ENCODE measurements around the gene FGD3. TPM values are rescaled to one million over a fixed set of nuclear protein-coding genes. Genes with fewer than 3 reads are reported as not detected.

The FGD3 gene
- total RNA-seq, 2 experiments from 2014 or later = 57.7 to 58.8 TPM

- H3K4me3 Mint-ChIP-seq = peak overlapping the region; percentile 93
- no peaks in the 10 kb centered on the region for H3K27me3 Mint-ChIP-seq (ENCODE audit: low read depth)
- H3K9me3 Mint-ChIP-seq = no peaks in the 10 kb centered on the region
- H3K4me1 Mint-ChIP-seq (ENCODE audit: low read depth) = peaks cover 76% of the 10 kb centered on the region
- peak overlapping the region; percentile 99 for H3K27ac Mint-ChIP-seq
- CTCF ChIA-PET = interaction anchor here (0.6 to 1.3 kb wide), 5 partner anchors 20 to 108 kb away, joined by 3 to 5 read pairs (median 4); no protein-coding TSS in a partner anchor
- H3K36me3 Mint-ChIP-seq (ENCODE audit: low read depth) = peaks cover 37% of the 10 kb centered on the region
- intact Hi-C loops (cut with micrococcal nuclease) = loop anchor here (10.0 kb wide), 1 partner anchor 737 kb away; the partner anchor contains the start of genes CENPP and NOL8
- DNase-seq = peak; percentile 69
Measured at GRCh38 chr9:93061791-93062763, 114.8 kb downstream of the FGD3 start.

- H3K27ac Mint-ChIP-seq = peak overlapping the region; percentile 99
- peaks cover 52% of the 10 kb centered on the region for H3K36me3 Mint-ChIP-seq (ENCODE audit: low read depth)
- peak; percentile 98 for DNase-seq
- H3K4me3 Mint-ChIP-seq = peak overlapping the region; percentile 86
- H3K9me3 Mint-ChIP-seq = no peaks in the 10 kb centered on the region
- intact Hi-C loops (cut with micrococcal nuclease) = loop anchor here (1.0 to 10.0 kb wide), 13 partner anchors 19 to 740 kb away; partner anchors contain the start of genes CENPP, NINJ1, NOL8 and ZNF484
- H3K27me3 Mint-ChIP-seq (ENCODE audit: low read depth) = no peaks in the 10 kb centered on the region
- H3K4me1 Mint-ChIP-seq (ENCODE audit: low read depth) = peaks cover 91% of the 10 kb centered on the region
- CTCF ChIA-PET = interaction anchor here (0.6 to 1.7 kb wide), 11 partner anchors 12 to 116 kb away, joined by 3 to 9 read pairs (median 3); no protein-coding TSS in a partner anchor
Measured at GRCh38 chr9:93064392-93065134, 117.2 kb downstream of the FGD3 start.

- DNase-seq = no peak
- CTCF ChIA-PET = interaction anchor here (0.9 to 1.7 kb wide), 6 partner anchors 13 to 73 kb away, joined by 3 to 9 read pairs (median 6); no protein-coding TSS in a partner anchor
Measured at GRCh38 chr9:93065135-93065720, 117.9 kb downstream of the FGD3 start.

GRCh38 chr9:93066978-93067603 lies 119.8 kb downstream of the FGD3 start:
- CTCF ChIA-PET = interaction anchor here (0.7 to 1.4 kb wide), 5 partner anchors 21 to 64 kb away, joined by 3 to 4 read pairs (median 3); no protein-coding TSS in a partner anchor
- intact Hi-C loops (cut with micrococcal nuclease) = loop anchor here (10.0 kb wide), 1 partner anchor 742 kb away; the partner anchor contains the start of genes CENPP and NOL8
- H3K27ac Mint-ChIP-seq = peak overlapping the region; percentile 80
- peaks cover 52% of the 10 kb centered on the region for H3K36me3 Mint-ChIP-seq (ENCODE audit: low read depth)
- H3K4me1 Mint-ChIP-seq (ENCODE audit: low read depth) = peaks cover 91% of the 10 kb centered on the region
- H3K9me3 Mint-ChIP-seq = no peaks in the 10 kb centered on the region
- no peaks in the 10 kb centered on the region for H3K27me3 Mint-ChIP-seq (ENCODE audit: low read depth)
- DNase-seq = no peak
- no peak overlapping the region for H3K4me3 Mint-ChIP-seq

More at GRCh38 chr9:93065135-93065720, 117.9 kb downstream of the FGD3 start:
- Mint-ChIP-seq H3K9me3 (no peaks in the 10 kb centered on the region), H3K4me3 (peak overlapping the region; percentile 86), H3K27me3 (ENCODE audit: low read depth) (no peaks in the 10 kb centered on the region), H3K27ac (peak overlapping the region; percentile 99), H3K4me1 (ENCODE audit: low read depth) (peaks cover 91% of the 10 kb centered on the region), H3K36me3 (ENCODE audit: low read depth) (peaks cover 52% of the 10 kb centered on the region)
- intact Hi-C loops (cut with micrococcal nuclease) = loop anchor here (2.0 to 10.0 kb wide), 3 partner anchors 82 to 740 kb away; partner anchors contain the start of genes CENPP and NOL8

GRCh38 chr9:93068956-93069355 lies 121.6 kb downstream of the FGD3 start:
- CTCF ChIA-PET = interaction anchor here (0.9 kb wide), 1 partner anchor 10 kb away, joined by 3 read pairs; no protein-coding TSS in a partner anchor
- Mint-ChIP-seq H3K4me1 (ENCODE audit: low read depth) (peaks cover 89% of the 10 kb centered on the region), H3K36me3 (ENCODE audit: low read depth) (peaks cover 48% of the 10 kb centered on the region), H3K9me3 (no peaks in the 10 kb centered on the region), H3K27ac (peak overlapping the region; percentile 57), H3K4me3 (no peak overlapping the region), H3K27me3 (ENCODE audit: low read depth) (no peaks in the 10 kb centered on the region)
- no peak for DNase-seq
- intact Hi-C loops (cut with micrococcal nuclease) = loop anchor here (10.0 kb wide), 1 partner anchor 744 kb away; the partner anchor contains the start of genes CENPP and NOL8

GRCh38 chr9:93071464-93071863 lies 124.1 kb downstream of the FGD3 start:
- H3K27ac Mint-ChIP-seq = peak overlapping the region; percentile 59
- DNase-seq = peak; percentile 62
- peaks cover 33% of the 10 kb centered on the region for H3K36me3 Mint-ChIP-seq (ENCODE audit: low read depth)

GRCh38 chr9:93072383-93072795 lies 125.1 kb downstream of the FGD3 start:
- no peak overlapping the region for H3K4me3 Mint-ChIP-seq
- CTCF ChIA-PET = no interaction called here
- no peaks in the 10 kb centered on the region for H3K27me3 Mint-ChIP-seq (ENCODE audit: low read depth)
- H3K27ac Mint-ChIP-seq = peak overlapping the region; percentile 65
- intact Hi-C loops (cut with micrococcal nuclease) = no loop called here
- H3K36me3 Mint-ChIP-seq (ENCODE audit: low read depth) = peaks cover 30% of the 10 kb centered on the region
- no peak for DNase-seq
- peaks cover 85% of the 10 kb centered on the region for H3K4me1 Mint-ChIP-seq (ENCODE audit: low read depth)
- H3K9me3 Mint-ChIP-seq = no peaks in the 10 kb centered on the region

More at GRCh38 chr9:93071464-93071863, 124.1 kb downstream of the FGD3 start:
- H3K27me3 Mint-ChIP-seq (ENCODE audit: low read depth) = no peaks in the 10 kb centered on the region
- intact Hi-C loops (cut with micrococcal nuclease) = no loop called here
- H3K4me3 Mint-ChIP-seq = no peak overlapping the region
- H3K9me3 Mint-ChIP-seq = no peaks in the 10 kb centered on the region
- H3K4me1 Mint-ChIP-seq (ENCODE audit: low read depth) = peaks cover 86% of the 10 kb centered on the region
- CTCF ChIA-PET = no interaction called here

GRCh38 chr9:93076101-93076791 lies 128.9 kb downstream of the FGD3 start:
- peaks cover 62% of the 10 kb centered on the region for H3K4me1 Mint-ChIP-seq (ENCODE audit: low read depth)
- no peaks in the 10 kb centered on the region for H3K9me3 Mint-ChIP-seq
- H3K36me3 Mint-ChIP-seq (ENCODE audit: low read depth) = peaks cover 25% of the 10 kb centered on the region
- no peaks in the 10 kb centered on the region for H3K27me3 Mint-ChIP-seq (ENCODE audit: low read depth)
- CTCF ChIA-PET = no interaction called here
- DNase-seq = no peak
- H3K27ac Mint-ChIP-seq = no peak overlapping the region
- intact Hi-C loops (cut with micrococcal nuclease) = no loop called here
- no peak overlapping the region for H3K4me3 Mint-ChIP-seq

- H3K4me3 Mint-ChIP-seq = no peak overlapping the region
- H3K27me3 Mint-ChIP-seq (ENCODE audit: low read depth) = no peaks in the 10 kb centered on the region
- H3K27ac Mint-ChIP-seq = peak overlapping the region; percentile 2
- H3K36me3 Mint-ChIP-seq (ENCODE audit: low read depth) = peaks cover 26% of the 10 kb centered on the region
- intact Hi-C loops (cut with micrococcal nuclease) = no loop called here
- H3K4me1 Mint-ChIP-seq (ENCODE audit: low read depth) = peaks cover 62% of the 10 kb centered on the region
- no peak for DNase-seq
- CTCF ChIA-PET = no interaction called here
- H3K9me3 Mint-ChIP-seq = no peaks in the 10 kb centered on the region
Measured at GRCh38 chr9:93076792-93077128, 129.4 kb downstream of the FGD3 start.

GRCh38 chr9:93077367-93077766 lies 130.0 kb downstream of the FGD3 start:
- Mint-ChIP-seq H3K36me3 (ENCODE audit: low read depth) (peaks cover 30% of the 10 kb centered on the region), H3K27ac (no peak overlapping the region), H3K4me1 (ENCODE audit: low read depth) (peaks cover 60% of the 10 kb centered on the region), H3K9me3 (no peaks in the 10 kb centered on the region), H3K27me3 (ENCODE audit: low read depth) (no peaks in the 10 kb centered on the region), H3K4me3 (no peak overlapping the region)
- CTCF ChIA-PET = no interaction called here
- intact Hi-C loops (cut with micrococcal nuclease) = no loop called here
- no peak for DNase-seq

GRCh38 chr9:93077811-93078210 lies 130.5 kb downstream of the FGD3 start:
- Mint-ChIP-seq H3K27me3 (ENCODE audit: low read depth) (no peaks in the 10 kb centered on the region), H3K9me3 (no peaks in the 10 kb centered on the region), H3K4me3 (no peak overlapping the region), H3K4me1 (ENCODE audit: low read depth) (peaks cover 60% of the 10 kb centered on the region), H3K36me3 (ENCODE audit: low read depth) (peaks cover 29% of the 10 kb centered on the region), H3K27ac (no peak overlapping the region)
- intact Hi-C loops (cut with micrococcal nuclease) = no loop called here
- no peak for DNase-seq
- CTCF ChIA-PET = no interaction called here
